Measurements from ENCODE around the gene LAIR1.

Gene LAIR1

GRCh38 chr19:54317108-54317964 lies 47.4 kb downstream of the LAIR1 start:
- DNase-seq (ENCODE audit: low spot score) = no peak

- DNase-seq (ENCODE audit: low spot score) = no peak
Measured at GRCh38 chr19:54316746-54317107, 48.0 kb downstream of the LAIR1 start.

- DNase-seq (ENCODE audit: low spot score) = no peak
Measured at GRCh38 chr19:54315956-54316355, 48.8 kb downstream of the LAIR1 start.

GRCh38 chr19:54312436-54313377 lies 52.0 kb downstream of the LAIR1 start, which contains the start of gene LILRA5:
LILRA5 (minus strand) TSS chr19:54313166; CDS start chr19:54313019, 147 bp downstream.
- no peak for DNase-seq (ENCODE audit: low spot score)

- no peak for DNase-seq (ENCODE audit: low spot score)
Measured at GRCh38 chr19:54312011-54312410, 52.7 kb downstream of the LAIR1 start.

GRCh38 chr19:54311486-54311885 lies 53.2 kb downstream of the LAIR1 start:
- no peak for DNase-seq (ENCODE audit: low spot score)

GRCh38 chr19:54310543-54310942 lies 54.2 kb downstream of the LAIR1 start:
- DNase-seq (ENCODE audit: low spot score) = no peak

- no peak for DNase-seq (ENCODE audit: low spot score)
Measured at GRCh38 chr19:54309811-54310210, 54.9 kb downstream of the LAIR1 start.

GRCh38 chr19:54307389-54308020 lies 57.2 kb downstream of the LAIR1 start:
- DNase-seq (ENCODE audit: low spot score) = no peak

GRCh38 chr19:54305141-54305540 lies 59.6 kb downstream of the LAIR1 start:
- no peak for DNase-seq (ENCODE audit: low spot score)

GRCh38 chr19:54302257-54302656 lies 62.5 kb downstream of the LAIR1 start:
- no peak for DNase-seq (ENCODE audit: low spot score)
